GM12801 (cell line): ENCODE data around the gene FOXA3.

Experiments used
- TF ChIP-seq, protein P1 (sequence below): IDR thresholded peaks from one replicate; pipeline ENCODE4 v1.5.1; 2011; ENCODE audit warnings: control low read depth; ENCODE audit not compliant: insufficient read length; ENCODE audit errors: extremely low read depth

The FOXA3 gene

DNA sequence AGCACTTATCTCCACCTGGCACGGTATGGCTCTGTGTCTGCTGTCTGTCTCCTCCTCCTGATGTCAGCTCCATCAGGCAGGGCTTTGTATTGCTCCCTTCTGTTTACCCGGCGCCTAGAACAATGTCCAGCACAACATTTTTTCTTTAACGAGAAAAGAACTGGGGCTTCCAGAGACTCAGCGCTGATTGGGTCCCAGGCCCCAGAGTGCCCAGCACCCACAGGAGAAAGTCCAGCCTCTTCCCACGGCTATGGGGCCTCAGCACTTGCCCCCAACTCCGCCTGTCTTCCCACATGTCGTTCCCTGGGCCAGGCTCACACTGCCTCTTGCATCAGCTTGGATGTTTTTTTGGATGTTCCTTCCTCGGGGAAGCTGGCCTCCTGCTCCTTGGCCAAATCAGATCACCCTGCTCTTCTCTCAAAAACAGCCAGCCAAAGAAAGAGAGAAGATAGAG is 31.4 kb downstream of the FOXA3 start:
- TF ChIP-seq, protein P1, sequence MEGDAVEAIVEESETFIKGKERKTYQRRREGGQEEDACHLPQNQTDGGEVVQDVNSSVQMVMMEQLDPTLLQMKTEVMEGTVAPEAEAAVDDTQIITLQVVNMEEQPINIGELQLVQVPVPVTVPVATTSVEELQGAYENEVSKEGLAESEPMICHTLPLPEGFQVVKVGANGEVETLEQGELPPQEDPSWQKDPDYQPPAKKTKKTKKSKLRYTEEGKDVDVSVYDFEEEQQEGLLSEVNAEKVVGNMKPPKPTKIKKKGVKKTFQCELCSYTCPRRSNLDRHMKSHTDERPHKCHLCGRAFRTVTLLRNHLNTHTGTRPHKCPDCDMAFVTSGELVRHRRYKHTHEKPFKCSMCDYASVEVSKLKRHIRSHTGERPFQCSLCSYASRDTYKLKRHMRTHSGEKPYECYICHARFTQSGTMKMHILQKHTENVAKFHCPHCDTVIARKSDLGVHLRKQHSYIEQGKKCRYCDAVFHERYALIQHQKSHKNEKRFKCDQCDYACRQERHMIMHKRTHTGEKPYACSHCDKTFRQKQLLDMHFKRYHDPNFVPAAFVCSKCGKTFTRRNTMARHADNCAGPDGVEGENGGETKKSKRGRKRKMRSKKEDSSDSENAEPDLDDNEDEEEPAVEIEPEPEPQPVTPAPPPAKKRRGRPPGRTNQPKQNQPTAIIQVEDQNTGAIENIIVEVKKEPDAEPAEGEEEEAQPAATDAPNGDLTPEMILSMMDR, result no peak

DNA sequence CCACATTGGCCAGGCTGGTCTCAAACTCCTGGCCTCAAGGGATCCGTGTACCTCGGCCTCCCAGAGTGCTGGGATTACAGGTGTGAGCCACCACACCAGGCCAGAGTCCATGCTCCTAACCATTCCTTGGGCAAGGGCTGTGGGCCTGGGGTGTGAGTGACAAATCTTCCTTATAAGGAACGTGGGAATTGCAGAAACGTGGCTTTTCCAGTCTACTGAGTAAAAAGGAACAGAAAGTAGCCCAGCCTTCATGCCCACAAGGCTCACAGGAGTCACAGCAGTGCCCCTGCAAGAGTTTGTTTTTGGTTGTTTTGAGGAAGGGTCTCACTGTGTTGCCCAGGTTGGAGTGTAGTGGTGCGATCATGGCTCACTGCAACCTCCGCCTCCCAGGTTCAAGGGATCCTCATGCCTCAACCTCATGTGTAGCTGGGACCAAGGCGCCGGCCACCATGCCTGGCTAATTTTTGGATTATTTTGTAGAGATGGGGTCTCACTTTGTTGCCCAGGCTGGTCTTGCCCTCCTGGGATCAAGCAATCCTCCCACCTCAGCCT is 33.2 kb downstream of the FOXA3 start:
- TF ChIP-seq, protein P1, result no peak

DNA sequence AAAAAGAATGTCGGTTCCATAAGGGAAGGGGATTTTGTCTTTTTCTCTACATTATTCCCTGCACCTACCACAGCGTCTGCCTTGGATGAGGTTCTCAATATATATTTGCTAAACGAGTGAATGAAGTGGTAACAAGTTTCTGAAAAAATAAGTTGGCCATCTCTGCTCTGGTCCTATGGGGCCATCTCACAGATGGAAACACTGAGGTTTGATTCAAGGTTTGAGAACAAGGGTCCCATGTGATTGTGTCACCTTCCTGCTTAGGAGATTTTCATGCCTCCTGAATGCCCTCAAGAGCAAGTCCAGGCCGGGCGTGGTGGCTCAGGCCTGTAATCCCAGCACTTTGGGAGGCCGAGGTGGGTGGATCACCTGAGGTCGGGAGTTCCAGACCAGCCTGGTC is 35.1 kb downstream of the FOXA3 start:
- TF ChIP-seq, protein P1, result no peak

DNA sequence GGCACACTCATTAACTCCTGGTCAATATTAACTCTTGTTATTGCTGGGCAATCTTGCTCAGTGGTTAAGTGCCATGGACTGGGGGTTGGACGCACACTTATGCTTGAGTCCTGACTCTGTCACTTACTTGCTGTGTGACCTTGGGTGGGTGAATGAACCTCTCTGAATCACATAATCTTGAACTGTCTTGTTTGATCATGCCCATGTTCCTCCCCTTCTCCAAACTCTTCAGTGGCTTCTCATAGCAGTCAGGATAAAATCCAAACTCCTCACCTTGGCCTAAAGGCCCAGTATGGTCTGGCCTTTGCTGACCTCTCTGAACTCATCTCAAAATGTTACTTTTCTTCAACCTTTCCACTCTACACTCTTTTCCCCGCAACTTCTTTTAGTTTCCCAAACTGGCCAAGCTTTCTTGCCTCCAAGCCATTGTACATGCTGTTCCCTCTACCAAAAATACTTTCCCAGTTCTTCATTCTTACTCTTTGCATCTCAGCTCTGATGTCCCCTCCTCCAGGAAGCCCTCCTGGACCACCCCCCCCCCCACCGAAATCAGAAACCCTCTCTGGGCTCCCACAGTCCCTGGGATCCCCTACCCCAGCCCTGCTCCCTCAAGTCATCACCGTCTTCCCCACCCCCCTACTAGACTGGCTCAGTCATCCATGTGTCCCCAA is 35.9 kb downstream of the FOXA3 start:
- TF ChIP-seq, protein P1, result no peak

DNA sequence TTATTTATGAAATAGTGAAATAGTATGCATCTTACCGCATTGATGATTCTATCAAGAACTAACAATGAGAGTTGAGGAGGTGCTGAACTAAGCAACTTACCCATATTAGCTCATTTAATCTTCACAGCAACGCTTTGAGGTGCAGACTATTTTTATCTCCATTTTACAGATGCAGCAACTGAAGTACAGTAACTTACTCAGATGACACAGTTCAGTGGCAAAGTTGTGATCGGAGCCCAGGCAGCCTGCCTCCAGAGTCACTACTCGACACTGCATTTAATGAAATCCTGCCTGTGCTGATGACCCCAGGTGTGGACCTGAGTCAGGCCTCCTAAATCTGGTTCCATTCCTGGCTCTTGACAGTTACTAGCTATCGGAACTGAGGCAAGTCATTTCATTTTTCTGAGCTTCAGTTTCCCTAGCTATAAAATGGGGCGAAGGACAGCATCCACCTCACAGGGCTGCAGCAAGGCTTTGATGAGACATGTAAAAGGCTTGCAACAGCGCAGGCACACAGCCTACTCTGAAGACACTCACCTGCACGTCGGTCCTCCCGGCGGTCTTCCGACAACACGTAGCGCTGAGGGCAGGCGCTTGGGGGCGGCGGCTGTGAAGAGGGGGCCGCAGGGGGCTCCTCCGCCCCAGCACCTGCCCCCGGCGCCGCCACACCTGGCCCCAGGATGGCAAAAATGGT is 36.8 kb downstream of the FOXA3 start:
- TF ChIP-seq, protein P1, result no peak

DNA sequence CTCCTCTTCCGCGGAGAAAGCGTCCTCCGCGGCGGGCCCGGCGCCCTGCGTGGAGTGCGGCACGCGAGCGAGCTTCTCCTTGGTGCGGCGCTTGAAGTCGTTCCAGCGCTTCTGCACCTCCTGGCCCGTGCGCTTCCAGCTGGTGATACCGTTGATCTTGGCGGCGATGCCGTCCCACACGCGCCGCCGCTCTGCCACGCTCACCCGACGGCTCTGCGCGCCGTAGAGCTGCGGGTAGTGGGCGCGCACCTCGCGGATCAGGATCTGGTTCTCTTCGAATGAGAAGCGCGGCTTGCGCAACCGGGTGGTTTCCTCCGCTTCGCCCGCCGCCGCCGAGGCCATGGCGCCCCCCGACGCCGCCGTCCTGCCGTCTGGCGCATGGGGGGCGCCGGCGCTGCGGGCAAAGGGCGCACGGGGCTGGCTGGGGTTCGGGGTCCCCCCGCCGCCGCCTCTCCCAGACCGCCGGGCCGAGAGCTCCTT is 37.3 kb downstream of the FOXA3 start:
- TF ChIP-seq, protein P1, result no peak

DNA sequence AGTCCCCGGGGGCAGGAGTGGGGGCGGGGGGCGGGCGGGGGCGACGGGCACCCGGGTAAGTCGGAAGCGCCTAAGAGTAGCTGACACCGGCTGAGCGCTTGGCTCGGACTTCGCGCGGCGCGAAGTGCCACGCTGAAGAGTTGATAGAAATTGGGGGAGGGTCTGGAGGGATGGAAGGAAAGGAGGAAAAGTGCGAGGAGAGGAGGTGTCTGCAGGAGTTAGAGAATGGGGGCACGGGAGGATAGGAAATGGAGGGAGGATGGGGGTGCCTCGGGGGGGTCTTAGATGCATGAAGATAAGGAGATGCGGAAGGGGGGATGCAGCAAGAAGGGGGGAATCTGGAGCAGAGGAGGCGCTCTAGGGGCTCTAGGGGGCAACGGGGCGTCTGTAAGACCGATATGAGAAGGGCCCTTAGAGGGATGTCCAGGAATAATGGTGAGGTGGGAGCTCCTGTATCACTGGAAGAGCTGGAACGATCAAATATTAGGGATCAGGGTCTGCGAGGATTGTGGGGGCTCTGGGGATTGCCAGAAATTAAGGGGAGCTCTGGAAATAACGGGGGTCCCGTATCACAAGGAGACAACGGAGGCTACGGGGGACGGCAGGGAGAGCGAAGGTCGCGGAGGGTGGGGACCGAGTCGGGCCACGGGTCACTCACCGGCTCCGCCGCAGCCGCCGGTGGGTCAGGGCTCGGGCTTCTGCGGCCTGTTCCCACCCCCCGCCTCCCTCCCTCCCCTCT is 38.0 kb downstream of the FOXA3 start, which contains the start of gene MYPOP:
Gene MYPOP (minus strand): TSS at position 702 of the 739 bp plus-strand sequence. CDS start 840 bp downstream, outside the sequence.
- TF ChIP-seq, protein P1, result no peak
